HL-60 (cell line): ENCODE data around the gene KRTAP5-11.
"Not testable (repeated sequence)": the region's sequence is repeated elsewhere in the genome, so short reads cannot be mapped to it uniquely, and the experiment has no call there.

ENCODE experiments used
- CTCF ChIP-seq: IDR thresholded peaks from one replicate; pipeline ENCODE4 v1.5.1; 2011; ENCODE audit warnings: low read length, control low read depth, inconsistent platforms; ENCODE audit not compliant: insufficient read depth
- GABPA ChIP-seq: IDR thresholded peaks from 2 replicates; pipeline ENCODE4 v1.6.1; 2012; ENCODE audit warnings: low read depth
- POLR2AphosphoS5 ChIP-seq: IDR thresholded peaks from 2 replicates; pipeline ENCODE4 v1.6.1; 2012; ENCODE audit warnings: low read depth
- TF ChIP-seq, protein P1 (sequence below): IDR thresholded peaks from 2 replicates; pipeline ENCODE4 v1.6.1; 2012; ENCODE audit warnings: low read depth; ENCODE audit not compliant: insufficient replicate concordance

- TF ChIP-seq GABPA, CTCF, POLR2AphosphoS5: not testable (repeated sequence)
- TF ChIP-seq, protein P1, sequence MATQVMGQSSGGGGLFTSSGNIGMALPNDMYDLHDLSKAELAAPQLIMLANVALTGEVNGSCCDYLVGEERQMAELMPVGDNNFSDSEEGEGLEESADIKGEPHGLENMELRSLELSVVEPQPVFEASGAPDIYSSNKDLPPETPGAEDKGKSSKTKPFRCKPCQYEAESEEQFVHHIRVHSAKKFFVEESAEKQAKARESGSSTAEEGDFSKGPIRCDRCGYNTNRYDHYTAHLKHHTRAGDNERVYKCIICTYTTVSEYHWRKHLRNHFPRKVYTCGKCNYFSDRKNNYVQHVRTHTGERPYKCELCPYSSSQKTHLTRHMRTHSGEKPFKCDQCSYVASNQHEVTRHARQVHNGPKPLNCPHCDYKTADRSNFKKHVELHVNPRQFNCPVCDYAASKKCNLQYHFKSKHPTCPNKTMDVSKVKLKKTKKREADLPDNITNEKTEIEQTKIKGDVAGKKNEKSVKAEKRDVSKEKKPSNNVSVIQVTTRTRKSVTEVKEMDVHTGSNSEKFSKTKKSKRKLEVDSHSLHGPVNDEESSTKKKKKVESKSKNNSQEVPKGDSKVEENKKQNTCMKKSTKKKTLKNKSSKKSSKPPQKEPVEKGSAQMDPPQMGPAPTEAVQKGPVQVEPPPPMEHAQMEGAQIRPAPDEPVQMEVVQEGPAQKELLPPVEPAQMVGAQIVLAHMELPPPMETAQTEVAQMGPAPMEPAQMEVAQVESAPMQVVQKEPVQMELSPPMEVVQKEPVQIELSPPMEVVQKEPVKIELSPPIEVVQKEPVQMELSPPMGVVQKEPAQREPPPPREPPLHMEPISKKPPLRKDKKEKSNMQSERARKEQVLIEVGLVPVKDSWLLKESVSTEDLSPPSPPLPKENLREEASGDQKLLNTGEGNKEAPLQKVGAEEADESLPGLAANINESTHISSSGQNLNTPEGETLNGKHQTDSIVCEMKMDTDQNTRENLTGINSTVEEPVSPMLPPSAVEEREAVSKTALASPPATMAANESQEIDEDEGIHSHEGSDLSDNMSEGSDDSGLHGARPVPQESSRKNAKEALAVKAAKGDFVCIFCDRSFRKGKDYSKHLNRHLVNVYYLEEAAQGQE: not testable (repeated sequence)
Observed at GRCh38 chr11:71571101-71571850, 11.4 kb downstream of the KRTAP5-11 start.
